Lower leg skin (tissue), 3 donors: ENCODE data around the gene CDC25B.

Experiments used
- CTCF ChIP-seq, 3 donors: fragments of 450-650 bp; IDR thresholded peaks; one replicate each; pipeline ENCODE4 v1.5.1; 2016; ENCODE audit warnings: antibody characterized with exemption in 3 of 3, mild to moderate bottlenecking in 3 of 3, moderate library complexity in 2 of 3
- POLR2A ChIP-seq, 2 donors: fragments of 450-650 bp; IDR thresholded peaks; one replicate each; pipeline ENCODE4 v1.6.1; 2016 to 2017; ENCODE audit warnings: antibody characterized with exemption in 2 of 2, mild to moderate bottlenecking in 1 of 2, moderate library complexity in 1 of 2

GRCh38 chr20:3751305-3751674 is 44.8 kb upstream of the CDC25B start:
- TF ChIP-seq CTCF (IDR thresholded peaks at IDR 0.05), result no peak
- no peak for TF ChIP-seq POLR2A (IDR thresholded peaks at IDR 0.05)
